H9 (cell line): ENCODE results near the gene QSOX1. TPM values are rescaled to one million over a fixed set of nuclear protein-coding genes. Genes with fewer than 3 reads are reported as not detected.

ENCODE experiments used
- DNase-seq: peaks from one replicate; pipeline ENCODE4 v3.0.0-alpha.2; 2017
- H2AFZ ChIP-seq: one replicate; pipeline ENCODE4 v1.6.1; 2013; ENCODE audit warnings: mild to moderate bottlenecking, low read length, control low read depth, moderate library complexity
- H2AK5ac ChIP-seq: 2 replicates; pipeline ENCODE4 v1.6.1; 2013; ENCODE audit warnings: low read length, control low read depth, mixed read lengths; ENCODE audit not compliant: insufficient read length
- H2BK120ac ChIP-seq: one replicate; pipeline ENCODE4 v1.6.1; 2013; ENCODE audit warnings: low read depth, mild to moderate bottlenecking, low read length, control low read depth, inconsistent platforms; ENCODE audit not compliant: poor library complexity, severe bottlenecking
- H2BK12ac ChIP-seq: 2 replicates; pipeline ENCODE4 v1.6.1; 2013; ENCODE audit warnings: low read length, control low read depth, mixed read lengths, low read depth; ENCODE audit not compliant: insufficient read length
- H2BK15ac ChIP-seq: 2 replicates; pipeline ENCODE4 v1.6.1; 2013; ENCODE audit warnings: low read depth, low read length, control low read depth
- H2BK20ac ChIP-seq: one replicate; pipeline ENCODE4 v1.6.1; 2013; ENCODE audit warnings: low read depth, mild to moderate bottlenecking, low read length, control low read depth, inconsistent platforms; ENCODE audit not compliant: poor library complexity, severe bottlenecking
- H2BK5ac ChIP-seq: 2 replicates; pipeline ENCODE4 v1.6.1; 2013; ENCODE audit warnings: low read length, control low read depth, mixed read lengths; ENCODE audit not compliant: insufficient read length
- H3K14ac ChIP-seq: 2 replicates; pipeline ENCODE4 v1.6.1; 2013; ENCODE audit warnings: low read length, control low read depth; ENCODE audit not compliant: insufficient read depth
- H3K18ac ChIP-seq: 2 replicates; pipeline ENCODE4 v1.6.1; 2013; ENCODE audit warnings: low read depth, mild to moderate bottlenecking, mixed read lengths, low read length, control low read depth; ENCODE audit not compliant: insufficient read length
- H3K23ac ChIP-seq: 2 replicates; pipeline ENCODE4 v1.6.1; 2013; ENCODE audit warnings: low read length, control low read depth, mixed read lengths, low read depth; ENCODE audit not compliant: insufficient read length
- H3K23me2 ChIP-seq: 2 replicates; pipeline ENCODE4 v1.6.1; 2013; ENCODE audit warnings: low read depth, mild to moderate bottlenecking, mixed read lengths, low read length, control low read depth; ENCODE audit not compliant: insufficient read length, poor library complexity, severe bottlenecking
- H3K27ac ChIP-seq: 2 replicates; pipeline ENCODE4 v1.5.1; 2013; ENCODE audit warnings: low read length, control low read depth, mixed read lengths, low read depth; ENCODE audit not compliant: insufficient read length
- H3K27me3 ChIP-seq: 2 replicates; pipeline ENCODE4 v1.6.1; 2013; ENCODE audit warnings: low read length, control low read depth, inconsistent platforms; ENCODE audit not compliant: insufficient read depth
- H3K4ac ChIP-seq: 2 replicates; pipeline ENCODE4 v1.6.1; 2013; ENCODE audit warnings: low read depth, mild to moderate bottlenecking, control low read depth, inconsistent platforms, low read length, moderate library complexity
- H3K4me1 ChIP-seq: 2 replicates; pipeline ENCODE4 v1.6.1; 2013; ENCODE audit warnings: low read length, control low read depth, inconsistent platforms; ENCODE audit not compliant: insufficient read depth
- H3K4me2 ChIP-seq: 2 replicates; pipeline ENCODE4 v1.6.1; 2013; ENCODE audit warnings: low read length, control low read depth, mixed read lengths; ENCODE audit not compliant: insufficient read length, insufficient read depth
- H3K56ac ChIP-seq: 2 replicates; pipeline ENCODE4 v1.6.1; 2013; ENCODE audit warnings: low read depth, mild to moderate bottlenecking, mixed read lengths, low read length, control low read depth; ENCODE audit not compliant: insufficient read length
- H3K79me1 ChIP-seq: 2 replicates; pipeline ENCODE4 v1.6.1; 2013; ENCODE audit warnings: low read depth, mild to moderate bottlenecking, moderate library complexity, low read length, control low read depth, inconsistent platforms; ENCODE audit not compliant: insufficient read depth, poor library complexity, severe bottlenecking
- H3K79me2 ChIP-seq: 2 replicates; pipeline ENCODE4 v1.6.1; 2013; ENCODE audit warnings: low read length, control low read depth, inconsistent platforms; ENCODE audit not compliant: insufficient read depth
- H3K9ac ChIP-seq: 2 replicates; pipeline ENCODE4 v1.6.1; 2013; ENCODE audit warnings: low read length, control low read depth, mixed read lengths; ENCODE audit not compliant: insufficient read length; ENCODE audit errors: extremely low read depth
- H3K9me3 ChIP-seq: one replicate; pipeline ENCODE4 v1.6.1; 2013; ENCODE audit warnings: low read depth, low read length, inconsistent platforms; ENCODE audit not compliant: control insufficient read depth
- H3T11ph ChIP-seq: one replicate; pipeline ENCODE4 v1.6.1; 2013; ENCODE audit warnings: mild to moderate bottlenecking, low read length, control low read depth, inconsistent platforms
- H4K20me1 ChIP-seq: one replicate; pipeline ENCODE4 v1.6.1; 2013; ENCODE audit not compliant: control insufficient read depth, insufficient read length, insufficient read depth
- H4K5ac ChIP-seq: 2 replicates; pipeline ENCODE4 v1.6.1; 2013; ENCODE audit warnings: low read depth, mild to moderate bottlenecking, mixed read lengths, low read length, control low read depth; ENCODE audit not compliant: insufficient read length
- H4K8ac ChIP-seq: replicated peaks from 2 replicates; pipeline ENCODE4 v1.6.1; 2013; ENCODE audit warnings: low read length, control low read depth, mixed read lengths, low read depth; ENCODE audit not compliant: insufficient read length
- H4K91ac ChIP-seq: 2 replicates; pipeline ENCODE4 v1.6.1; 2013; ENCODE audit warnings: low read depth, mild to moderate bottlenecking, moderate library complexity, mixed read lengths, low read length, control low read depth; ENCODE audit not compliant: insufficient read length
- H3K27ac Mint-ChIP-seq, 3 experiments: 2 replicates in 2 of 3; 3 replicates in 1 of 3; pipeline ENCODE4 v1.8.0; 2020 to 2021; ENCODE audit warnings: mixed read lengths in 3 of 3, mild to moderate bottlenecking in 1 of 3, moderate library complexity in 1 of 3
- H3K27me3 Mint-ChIP-seq: 2 replicates; pipeline ENCODE4 v1.8.0; 2021; ENCODE audit warnings: low read depth, mild to moderate bottlenecking, moderate library complexity, mixed read lengths
- H3K36me3 Mint-ChIP-seq, 3 experiments: 2 replicates in 2 of 3; 3 replicates in 1 of 3; pipeline ENCODE4 v1.8.0; 2020 to 2021; ENCODE audit warnings: low read depth in 3 of 3, mixed read lengths in 3 of 3; ENCODE audit not compliant: insufficient read depth in 1 of 3
- H3K4me1 Mint-ChIP-seq, 2 experiments: 2 replicates each; pipeline ENCODE4 v1.8.0; 2020; ENCODE audit warnings: mixed read lengths in 2 of 2
- H3K4me3 Mint-ChIP-seq, 2 experiments: 2 replicates in 1 of 2; 3 replicates in 1 of 2; pipeline ENCODE4 v1.8.0; 2020 to 2021; ENCODE audit warnings: mild to moderate bottlenecking in 2 of 2, mixed read lengths in 2 of 2, moderate library complexity in 1 of 2
- H3K9me3 Mint-ChIP-seq, 2 experiments: 2 replicates in 1 of 2; 3 replicates in 1 of 2; pipeline ENCODE4 v1.8.0; 2020; ENCODE audit warnings: mild to moderate bottlenecking in 2 of 2, mixed read lengths in 2 of 2, moderate library complexity in 1 of 2
- WGBS: extraction: QIAGEN DNeasy Blood & Tissue Kit; methylation state at CpG from one replicate; pipeline ENCODE4 v1.1.7; 2013; ENCODE audit warnings: missing lambda C conversion rate, low lambda C conversion rate, mixed read lengths; ENCODE audit not compliant: insufficient read length; ENCODE audit errors: extremely low coverage; 5-methylcytosine and 5-hydroxymethylcytosine counted together
- total RNA-seq: library from RNA; stranded (reverse); gene quantifications from 2 replicates; pipeline ENCODE4 v1.2.1, GENCODE V29; 2021
- TF ChIP-seq, protein P1 (sequence below): fragments of 200-600 bp; sonication (generic); conservative IDR thresholded peaks from 3 replicates; pipeline ENCODE4 v1.8.0; 2021; ENCODE audit warnings: antibody characterized with exemption, mild to moderate bottlenecking

QSOX1 gene
- total RNA-seq, 1 experiment from 2014 or later = 79.2 TPM

DNA sequence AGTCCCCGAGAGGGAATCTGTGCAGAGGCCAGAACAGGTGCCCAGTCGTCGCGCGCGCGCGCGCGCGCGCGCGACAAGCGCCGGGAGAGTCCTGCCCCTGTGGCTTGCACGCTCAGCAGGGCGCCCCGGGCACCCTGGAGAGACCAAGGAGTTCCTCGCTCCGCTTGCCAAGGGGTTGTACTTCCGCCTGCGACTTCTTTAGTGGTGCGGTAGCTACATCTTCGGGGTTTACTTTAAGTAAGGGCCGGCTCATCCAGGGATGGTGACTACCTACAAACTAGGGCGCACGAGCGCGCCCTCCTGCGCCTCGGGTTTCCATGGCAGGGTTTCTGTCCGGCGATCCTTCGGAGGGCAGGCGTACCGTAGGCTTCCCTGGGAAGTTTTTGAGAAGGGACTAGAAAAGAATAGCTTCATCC lies 76.8 kb downstream of the QSOX1 start:
- no peak overlapping the region for H4K5ac ChIP-seq
- H3K4me2 ChIP-seq = peak overlapping the region; percentile 76
- H2AFZ ChIP-seq = no peak overlapping the region
- H3K27ac ChIP-seq = no peak overlapping the region
- H3K56ac ChIP-seq = no peak overlapping the region
- TF ChIP-seq, protein P1, sequence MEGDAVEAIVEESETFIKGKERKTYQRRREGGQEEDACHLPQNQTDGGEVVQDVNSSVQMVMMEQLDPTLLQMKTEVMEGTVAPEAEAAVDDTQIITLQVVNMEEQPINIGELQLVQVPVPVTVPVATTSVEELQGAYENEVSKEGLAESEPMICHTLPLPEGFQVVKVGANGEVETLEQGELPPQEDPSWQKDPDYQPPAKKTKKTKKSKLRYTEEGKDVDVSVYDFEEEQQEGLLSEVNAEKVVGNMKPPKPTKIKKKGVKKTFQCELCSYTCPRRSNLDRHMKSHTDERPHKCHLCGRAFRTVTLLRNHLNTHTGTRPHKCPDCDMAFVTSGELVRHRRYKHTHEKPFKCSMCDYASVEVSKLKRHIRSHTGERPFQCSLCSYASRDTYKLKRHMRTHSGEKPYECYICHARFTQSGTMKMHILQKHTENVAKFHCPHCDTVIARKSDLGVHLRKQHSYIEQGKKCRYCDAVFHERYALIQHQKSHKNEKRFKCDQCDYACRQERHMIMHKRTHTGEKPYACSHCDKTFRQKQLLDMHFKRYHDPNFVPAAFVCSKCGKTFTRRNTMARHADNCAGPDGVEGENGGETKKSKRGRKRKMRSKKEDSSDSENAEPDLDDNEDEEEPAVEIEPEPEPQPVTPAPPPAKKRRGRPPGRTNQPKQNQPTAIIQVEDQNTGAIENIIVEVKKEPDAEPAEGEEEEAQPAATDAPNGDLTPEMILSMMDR = peak; percentile 41; the same call in 2 of the 3 replicates
- peaks cover 0 to 2% (median 0%) of the 10 kb centered on the region in 3 experiments; a peak in 1 of 7 replicates for H3K36me3 Mint-ChIP-seq
- peaks cover 46% of the 10 kb centered on the region for H3K23me2 ChIP-seq
- no peaks in the 10 kb centered on the region for H3K9me3 ChIP-seq
- peaks cover 93% of the 10 kb centered on the region for H3K27me3 Mint-ChIP-seq
- no peak overlapping the region for H3K18ac ChIP-seq
- no peak overlapping the region for H3K14ac ChIP-seq
- H3K9me3 Mint-ChIP-seq = peaks cover 3 to 5% of the 10 kb centered on the region in 2 experiments; a peak in 3 of 5 replicates
- H4K91ac ChIP-seq = no peak overlapping the region
- H3K4ac ChIP-seq = no peak overlapping the region
- H2BK5ac ChIP-seq = no peak overlapping the region
- H3K4me3 Mint-ChIP-seq = peak overlapping the region; percentile 63 to 89
- no peak overlapping the region for H2BK15ac ChIP-seq
- H2BK12ac ChIP-seq = no peak overlapping the region
- no peaks in the 10 kb centered on the region for H4K20me1 ChIP-seq
- no peak overlapping the region for H2BK120ac ChIP-seq
- no peak overlapping the region for H2AK5ac ChIP-seq
- peaks cover 15% of the 10 kb centered on the region for H3K4me1 ChIP-seq
- no peak overlapping the region for H3K9ac ChIP-seq
- DNase-seq = peak; percentile 76
- no peak overlapping the region for H3T11ph ChIP-seq
- WGBS = no CpG with 5 or more reads among the region's 37 CpGs
- H3K79me2 ChIP-seq = no peaks in the 10 kb centered on the region
- no peak overlapping the region for H3K27ac Mint-ChIP-seq
- H2BK20ac ChIP-seq = no peak overlapping the region
- H3K27me3 ChIP-seq = peaks cover 73% of the 10 kb centered on the region
- H3K79me1 ChIP-seq = no peaks in the 10 kb centered on the region
- H3K4me1 Mint-ChIP-seq = peaks cover 45 to 50% of the 10 kb centered on the region in 2 experiments
- H4K8ac ChIP-seq = no peak overlapping the region
- no peak overlapping the region for H3K23ac ChIP-seq
